ENCODE measurements around the gene BLVRA.
"Not testable (repeated sequence)": the region's sequence is repeated elsewhere in the genome, so short reads cannot be mapped to it uniquely, and the experiment has no call there.

Gene BLVRA, protein sequence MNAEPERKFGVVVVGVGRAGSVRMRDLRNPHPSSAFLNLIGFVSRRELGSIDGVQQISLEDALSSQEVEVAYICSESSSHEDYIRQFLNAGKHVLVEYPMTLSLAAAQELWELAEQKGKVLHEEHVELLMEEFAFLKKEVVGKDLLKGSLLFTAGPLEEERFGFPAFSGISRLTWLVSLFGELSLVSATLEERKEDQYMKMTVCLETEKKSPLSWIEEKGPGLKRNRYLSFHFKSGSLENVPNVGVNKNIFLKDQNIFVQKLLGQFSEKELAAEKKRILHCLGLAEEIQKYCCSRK

GRCh38 chr7:43758029-43758821 lies at the start of gene BLVRA:
BLVRA (plus strand) TSS chr7:43758680; CDS start chr7:43771159, 12,479 bp downstream.
- peak; percentile 16 for DNase-seq (ENCODE audit: low read depth)

- DNase-seq (ENCODE audit: low read depth): no peak
Observed at GRCh38 chr7:43711503-43711902, 47.0 kb upstream of the BLVRA start.

DNA sequence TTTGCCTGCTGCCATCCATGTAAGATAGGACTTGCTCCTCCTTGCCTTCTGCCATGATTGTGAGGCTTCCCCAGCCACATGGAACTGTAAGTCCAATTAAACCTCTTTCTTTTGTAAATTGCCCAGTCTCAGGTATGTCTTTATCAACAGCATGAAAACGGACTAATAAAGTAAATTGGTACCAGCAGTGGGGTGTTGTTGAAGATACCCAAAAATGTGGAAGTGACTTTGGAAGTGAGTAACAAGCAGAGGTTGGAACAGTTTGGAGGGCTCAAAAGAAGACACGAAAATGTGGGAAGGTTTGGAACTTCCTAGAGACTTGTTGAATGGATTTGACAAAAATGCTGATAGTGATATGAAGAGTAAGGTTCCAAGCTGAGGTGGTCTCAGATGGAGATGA lies 42.5 kb upstream of the BLVRA start:
- not testable (repeated sequence) for DNase-seq (ENCODE audit: low read depth)

DNA sequence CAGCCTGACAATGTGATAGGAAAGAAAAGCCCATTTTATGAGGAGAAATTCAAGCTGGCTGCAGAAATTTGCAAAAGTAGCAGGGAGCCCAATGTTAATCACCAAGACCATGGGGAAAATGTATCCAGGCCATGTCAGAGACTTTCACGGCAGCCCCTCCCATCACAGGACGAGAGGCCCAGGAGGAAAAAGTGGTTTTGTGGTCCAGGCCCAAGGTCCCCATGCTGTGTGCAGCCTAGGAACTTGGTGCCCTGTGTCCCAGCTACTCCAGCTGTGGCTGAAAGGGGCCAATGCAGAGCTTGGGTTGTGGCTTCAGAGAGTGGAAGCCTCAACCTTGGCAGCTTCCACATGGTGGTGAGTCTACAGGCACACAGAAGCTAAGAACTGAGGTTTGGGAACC lies 41.9 kb upstream of the BLVRA start:
- DNase-seq (ENCODE audit: low read depth): no peak

GRCh38 chr7:43721193-43721806 lies 37.2 kb upstream of the BLVRA start:
- DNase-seq (ENCODE audit: low read depth): peak; percentile 52

DNA sequence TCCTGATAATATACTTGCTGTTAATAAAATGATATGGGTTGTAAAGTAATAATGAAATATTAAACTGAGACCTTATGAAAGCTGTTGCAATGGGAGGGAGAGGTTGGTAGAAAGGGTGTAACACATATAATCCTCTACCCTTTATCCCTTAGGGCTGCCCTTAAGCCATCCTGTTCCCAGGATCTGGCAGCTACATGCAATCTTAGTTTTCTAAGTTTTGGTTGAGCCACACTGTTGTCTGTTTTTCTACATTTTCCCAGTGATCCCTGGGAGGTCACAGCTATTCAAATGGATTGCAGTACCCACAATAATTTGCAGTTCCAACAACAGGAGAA lies 35.5 kb upstream of the BLVRA start:
- DNase-seq (ENCODE audit: low read depth): no peak

GRCh38 chr7:43725251-43725650 lies 33.2 kb upstream of the BLVRA start:
- DNase-seq (ENCODE audit: low read depth): no peak

DNA sequence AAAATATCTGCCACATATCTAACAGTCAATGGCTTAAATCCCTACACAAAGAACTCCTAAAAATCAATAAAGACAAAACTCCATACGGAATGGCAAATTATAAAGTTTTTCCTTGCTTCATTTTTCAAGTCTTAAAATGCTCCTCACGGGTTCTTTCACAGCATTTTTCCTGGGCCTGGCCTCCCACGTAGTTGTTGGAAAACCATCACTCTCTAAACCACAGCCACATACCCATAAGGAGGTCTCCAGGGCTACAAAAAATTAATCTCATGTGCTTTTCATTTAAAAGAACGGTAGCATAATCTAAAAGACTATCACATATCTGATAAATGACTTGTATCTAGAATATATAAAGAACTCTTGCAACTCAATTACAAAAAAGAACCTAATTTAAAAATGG lies 32.0 kb upstream of the BLVRA start:
- DNase-seq (ENCODE audit: low read depth): no peak

DNA sequence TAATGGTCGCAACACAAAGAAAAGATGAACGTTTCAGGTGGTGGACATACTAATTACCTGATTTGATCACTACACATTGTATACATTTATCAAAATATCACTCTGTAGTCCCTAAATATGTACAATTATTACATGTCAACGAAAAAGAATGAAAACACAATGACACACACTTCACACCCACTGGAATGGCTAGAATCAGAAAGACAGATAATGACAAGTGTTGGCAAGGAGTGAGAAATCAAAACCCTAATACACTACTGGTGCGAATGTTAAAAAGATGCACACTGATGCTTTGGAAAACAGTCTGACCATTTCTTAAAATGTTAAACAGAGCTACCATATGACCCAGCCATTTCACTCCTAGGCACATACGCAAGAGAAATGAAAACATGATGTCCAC lies 31.5 kb upstream of the BLVRA start:
- DNase-seq (ENCODE audit: low read depth): no peak

DNA sequence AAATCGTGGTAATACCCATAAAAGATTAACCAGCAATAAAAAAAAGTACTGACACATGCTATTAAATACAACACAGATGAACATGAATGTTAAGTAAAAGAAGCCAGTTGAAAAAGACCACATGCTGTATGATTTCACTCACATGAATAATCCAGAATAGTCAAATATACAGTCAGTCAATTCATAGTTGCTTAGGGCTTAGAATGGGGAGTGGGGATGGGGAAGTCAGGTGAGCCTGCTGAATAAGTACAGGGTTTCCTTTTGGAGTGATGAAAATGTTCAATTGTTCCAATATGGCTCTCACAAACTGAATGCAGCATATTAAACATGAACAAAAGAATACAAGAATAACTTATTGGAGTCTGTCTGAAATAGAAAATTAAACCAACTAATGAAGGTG lies 31.0 kb upstream of the BLVRA start:
- DNase-seq (ENCODE audit: low read depth): no peak

DNA sequence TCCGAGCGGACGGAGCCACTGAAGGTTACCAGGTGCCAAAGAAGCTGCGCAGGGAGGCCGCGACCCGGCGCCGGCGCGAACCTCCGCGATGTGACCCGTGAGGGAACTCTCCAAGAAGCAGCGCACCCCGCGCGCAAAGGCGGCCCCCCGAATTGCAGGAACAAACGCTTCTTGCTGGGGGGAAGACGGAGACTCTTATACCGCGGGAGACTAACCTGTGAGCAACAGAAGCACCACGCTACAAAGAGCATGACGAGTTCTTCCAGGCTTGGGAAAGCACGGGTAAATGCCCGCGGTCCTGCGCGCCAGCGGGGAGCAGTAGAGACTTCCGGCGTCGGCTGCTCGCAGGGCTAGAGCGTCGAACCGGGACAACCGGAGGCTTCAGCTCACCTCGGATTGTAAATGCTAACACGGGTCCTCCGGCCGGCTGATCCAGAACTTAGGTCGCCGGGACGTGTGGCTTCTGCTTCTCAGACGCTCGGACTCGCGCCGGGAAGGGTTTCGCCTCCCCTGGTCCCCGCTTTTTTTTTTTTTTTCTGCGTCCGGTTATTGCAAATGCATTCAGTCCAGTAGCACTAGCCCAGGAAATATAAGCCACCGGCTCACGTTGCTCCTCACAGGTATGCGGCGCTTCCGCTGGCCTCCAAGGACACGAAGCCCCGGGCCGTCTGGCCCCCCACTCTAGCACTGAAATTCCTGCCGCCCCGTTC lies 29.1 kb upstream of the BLVRA start, which contains the start of gene COA1:
Gene COA1 (minus strand): TSS at position 310 of the 710 bp plus-strand sequence. CDS start 80,909 bp downstream, outside the sequence.
- peak; percentile 85 for DNase-seq (ENCODE audit: low read depth)

GRCh38 chr7:43729924-43730248 lies 28.6 kb upstream of the BLVRA start:
- no peak for DNase-seq (ENCODE audit: low read depth)

DNA sequence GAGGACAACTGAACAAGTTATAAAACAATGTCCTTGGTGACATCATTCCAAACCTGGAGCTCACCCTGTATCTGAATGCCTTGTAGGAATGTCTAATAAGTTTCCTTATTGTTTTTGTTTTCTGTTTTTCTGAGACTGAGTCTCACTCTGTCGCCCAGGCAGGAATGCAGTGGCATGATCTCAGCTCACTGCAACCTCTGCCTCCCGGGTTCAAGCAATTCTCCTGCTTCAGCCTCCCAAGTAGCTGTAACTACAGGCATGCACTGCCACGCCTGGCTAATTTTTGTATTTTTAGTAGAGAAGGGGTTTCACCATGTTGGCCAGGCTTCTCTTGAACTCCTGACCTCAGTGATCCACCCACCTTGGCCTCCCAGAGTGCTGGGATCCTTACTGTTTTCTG lies 27.0 kb upstream of the BLVRA start:
- DNase-seq (ENCODE audit: low read depth): not testable (repeated sequence)

DNA sequence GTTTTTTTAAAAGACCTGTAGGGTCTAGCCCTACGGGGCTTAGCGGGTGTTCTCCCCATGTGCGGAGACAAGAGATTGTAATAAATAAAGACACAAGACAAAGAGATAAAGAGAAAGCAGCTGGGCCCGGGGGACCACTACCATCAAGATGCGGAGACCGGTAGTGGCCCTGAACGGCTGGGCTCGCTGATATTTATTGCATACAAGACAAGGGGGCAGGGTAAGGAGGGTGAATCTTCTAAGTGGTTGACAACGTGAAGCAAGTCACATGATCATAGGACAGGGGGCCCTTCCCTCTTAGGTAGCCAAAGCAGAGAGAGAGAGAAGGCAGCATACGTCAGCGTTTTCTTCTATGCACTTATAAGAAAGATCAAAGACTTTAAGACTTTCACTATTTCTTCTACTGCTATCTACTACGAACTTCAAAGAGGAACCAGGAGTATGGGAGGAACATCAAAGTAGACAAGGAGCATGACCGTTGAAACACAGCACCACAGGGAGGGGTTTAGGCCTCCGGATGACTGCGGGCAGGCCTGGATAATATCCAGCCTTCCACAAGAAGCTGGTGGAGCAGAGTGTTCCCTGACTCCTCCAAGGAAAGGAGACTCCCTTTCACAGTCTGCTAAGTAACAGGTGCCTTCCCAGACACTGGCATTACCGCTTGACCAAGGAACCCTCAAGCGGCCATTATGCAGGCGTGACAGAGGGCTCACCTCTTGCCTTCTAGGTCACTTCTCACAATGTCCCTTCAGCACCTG lies 23.7 kb upstream of the BLVRA start:
- not testable (repeated sequence) for DNase-seq (ENCODE audit: low read depth)

- no peak for DNase-seq (ENCODE audit: low read depth)
Observed at GRCh38 chr7:43735403-43735801, 23.1 kb upstream of the BLVRA start.

DNA sequence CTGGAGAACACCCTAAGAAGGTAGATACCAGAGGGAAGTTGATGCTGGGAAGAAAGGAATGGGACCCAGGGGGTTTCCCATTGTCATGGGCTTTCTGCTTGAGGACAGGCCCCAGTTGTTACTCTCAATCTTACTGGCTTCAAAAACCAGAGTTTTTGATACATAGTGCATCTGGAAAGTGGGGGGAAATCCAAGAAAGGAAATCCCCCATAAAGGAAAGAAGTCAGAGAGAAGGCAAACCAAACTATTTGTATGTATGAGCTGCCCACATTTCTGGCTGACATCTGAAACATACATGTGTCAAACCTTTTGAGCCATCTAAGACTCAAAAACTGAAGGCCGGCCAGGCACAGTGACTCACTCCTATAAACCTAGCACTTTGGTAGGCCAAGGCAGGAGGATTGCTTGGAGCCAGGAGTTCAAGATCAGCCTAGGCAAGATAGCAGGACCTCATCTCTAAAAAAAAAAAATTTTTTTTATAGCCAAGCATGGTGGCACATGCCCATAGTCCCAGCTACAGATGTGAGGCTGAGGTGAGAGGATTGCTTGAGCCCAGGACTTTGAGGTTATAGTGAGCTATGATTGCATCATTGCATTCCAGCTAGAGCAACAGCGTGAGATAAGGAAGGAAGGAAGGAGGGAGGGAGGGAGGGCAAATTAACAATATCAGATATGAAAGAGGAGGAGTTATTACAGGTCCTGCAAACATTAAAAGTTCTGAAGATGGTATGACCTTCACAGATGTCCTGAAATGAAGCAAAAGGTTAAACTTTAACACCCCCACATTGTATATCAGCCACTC lies 22.5 kb upstream of the BLVRA start:
- no peak for DNase-seq (ENCODE audit: low read depth)

- DNase-seq (ENCODE audit: low read depth): no peak
Observed at GRCh38 chr7:43737467-43738127, 20.9 kb upstream of the BLVRA start.

- DNase-seq (ENCODE audit: low read depth): no peak
Observed at GRCh38 chr7:43742692-43743091, 15.8 kb upstream of the BLVRA start.

DNA sequence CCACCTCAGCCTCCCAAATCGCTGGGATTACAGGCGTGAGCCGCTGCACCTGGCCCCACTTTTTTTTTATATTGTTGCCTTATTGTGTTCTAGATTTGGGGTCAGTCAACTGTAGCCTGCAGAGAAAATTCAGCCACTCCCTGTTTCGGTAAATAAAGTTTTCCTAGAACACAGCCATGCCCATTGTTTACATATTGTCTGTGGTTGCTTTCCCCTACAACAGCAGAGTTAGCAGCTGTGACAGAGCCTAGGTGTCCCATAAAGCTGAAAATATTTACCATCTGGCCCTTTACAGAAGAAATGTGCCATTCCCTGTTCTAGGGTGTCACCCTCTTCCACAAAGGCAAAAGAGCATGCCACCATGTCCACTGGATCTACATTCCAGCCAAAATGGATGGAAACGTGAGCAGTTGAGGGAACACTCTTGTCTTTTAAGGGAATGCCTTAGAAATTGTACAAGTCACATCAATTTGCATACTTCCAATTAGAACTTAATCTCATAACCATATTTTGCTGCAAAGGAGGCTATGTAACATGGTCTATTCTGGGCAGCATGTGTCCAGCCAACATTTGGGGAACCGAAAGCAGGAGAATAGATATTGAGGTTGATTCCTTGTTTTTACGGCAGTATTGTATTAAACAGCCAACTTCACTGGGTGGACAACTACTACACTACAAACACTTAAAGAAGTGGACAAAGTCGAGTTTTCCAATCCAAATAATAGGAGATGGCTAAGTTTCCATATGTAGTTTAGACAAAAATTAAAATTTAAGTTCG lies 11.0 kb upstream of the BLVRA start:
- no peak for DNase-seq (ENCODE audit: low read depth)

Data from stromal cell of bone marrow (primary cell).